C4-2B (cell line): ENCODE results near the gene KRTAP6-2.

Source experiments
- CTCF ChIP-seq: fragments of 450-650 bp; conservative IDR thresholded peaks from 2 replicates; pipeline ENCODE4 v1.5.1; 2017; ENCODE audit warnings: mild to moderate bottlenecking
- ZFX ChIP-seq: fragments of 450-650 bp; IDR thresholded peaks from 2 replicates; pipeline ENCODE4 v1.6.1; 2017

GRCh38 chr21:30620522-30620921 is 21.8 kb upstream of the KRTAP6-2 start, which contains the start of gene KRTAP20-4:
- TF ChIP-seq CTCF: no peak
- no peak for TF ChIP-seq ZFX
